Subcutaneous adipose tissue (tissue), 4 donors: ENCODE results near the gene SLC30A2. TPM values are rescaled to one million over a fixed set of nuclear protein-coding genes. Genes with fewer than 3 reads are reported as not detected.

Experiments
- total RNA-seq, 4 donors: library from RNA; depleted of rRNA; stranded (reverse); fragments of >200 nt; gene quantifications; one replicate each; pipeline ENCODE4 v1.1.0, GENCODE V29; 2016
- TF ChIP-seq, protein P1 (sequence below): fragments of 450-650 bp; IDR thresholded peaks from one replicate; pipeline ENCODE4 v1.5.1; 2016; ENCODE audit warnings: low read depth, mild to moderate bottlenecking, control low read depth, antibody characterized with exemption, moderate library complexity

Gene SLC30A2
- total RNA-seq, 4 donors from 2014 or later = 0.22 TPM; not detected in 3

DNA sequence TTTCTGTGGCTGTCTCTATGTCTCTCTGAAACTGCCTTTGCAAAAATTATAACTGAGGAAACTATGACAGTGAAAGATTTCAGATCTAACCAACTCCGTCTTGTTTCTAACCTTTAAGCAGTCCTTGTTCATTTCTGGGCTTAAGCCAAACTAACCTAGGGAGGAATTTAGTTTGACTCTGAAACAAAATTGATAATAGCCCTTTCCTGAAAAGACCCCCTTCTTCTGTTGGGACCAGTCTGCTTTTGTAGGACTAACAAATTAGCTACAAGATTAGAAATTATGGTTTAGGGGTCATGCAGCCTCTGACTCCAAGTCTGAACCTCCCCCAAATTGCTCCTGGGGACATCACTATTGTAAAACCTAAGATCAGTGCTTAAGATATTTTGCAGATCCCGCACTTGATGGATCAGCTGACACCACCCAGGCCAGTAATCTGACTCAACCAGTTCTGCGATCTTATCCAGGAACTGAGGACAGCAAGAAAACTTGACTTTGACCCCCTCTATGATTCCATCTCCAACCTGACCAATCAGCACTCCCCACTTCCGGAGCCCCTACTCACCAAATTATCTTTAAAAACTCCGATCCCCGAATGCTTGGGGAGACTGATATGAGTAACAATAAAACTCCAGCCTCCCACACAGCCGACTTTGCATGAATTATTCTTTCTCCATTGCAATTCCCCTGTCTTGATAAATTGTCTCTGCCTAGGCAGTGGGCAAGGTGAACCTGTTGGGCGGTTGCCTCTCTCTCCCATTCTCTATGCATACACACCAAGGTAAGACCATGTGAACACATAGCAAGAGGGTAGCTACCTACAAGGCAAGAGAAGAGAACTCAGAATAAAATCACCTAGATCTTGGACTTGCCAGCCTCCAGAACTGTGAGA, 32.6 kb upstream of the SLC30A2 start:
- TF ChIP-seq, protein P1, sequence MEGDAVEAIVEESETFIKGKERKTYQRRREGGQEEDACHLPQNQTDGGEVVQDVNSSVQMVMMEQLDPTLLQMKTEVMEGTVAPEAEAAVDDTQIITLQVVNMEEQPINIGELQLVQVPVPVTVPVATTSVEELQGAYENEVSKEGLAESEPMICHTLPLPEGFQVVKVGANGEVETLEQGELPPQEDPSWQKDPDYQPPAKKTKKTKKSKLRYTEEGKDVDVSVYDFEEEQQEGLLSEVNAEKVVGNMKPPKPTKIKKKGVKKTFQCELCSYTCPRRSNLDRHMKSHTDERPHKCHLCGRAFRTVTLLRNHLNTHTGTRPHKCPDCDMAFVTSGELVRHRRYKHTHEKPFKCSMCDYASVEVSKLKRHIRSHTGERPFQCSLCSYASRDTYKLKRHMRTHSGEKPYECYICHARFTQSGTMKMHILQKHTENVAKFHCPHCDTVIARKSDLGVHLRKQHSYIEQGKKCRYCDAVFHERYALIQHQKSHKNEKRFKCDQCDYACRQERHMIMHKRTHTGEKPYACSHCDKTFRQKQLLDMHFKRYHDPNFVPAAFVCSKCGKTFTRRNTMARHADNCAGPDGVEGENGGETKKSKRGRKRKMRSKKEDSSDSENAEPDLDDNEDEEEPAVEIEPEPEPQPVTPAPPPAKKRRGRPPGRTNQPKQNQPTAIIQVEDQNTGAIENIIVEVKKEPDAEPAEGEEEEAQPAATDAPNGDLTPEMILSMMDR = no peak

DNA sequence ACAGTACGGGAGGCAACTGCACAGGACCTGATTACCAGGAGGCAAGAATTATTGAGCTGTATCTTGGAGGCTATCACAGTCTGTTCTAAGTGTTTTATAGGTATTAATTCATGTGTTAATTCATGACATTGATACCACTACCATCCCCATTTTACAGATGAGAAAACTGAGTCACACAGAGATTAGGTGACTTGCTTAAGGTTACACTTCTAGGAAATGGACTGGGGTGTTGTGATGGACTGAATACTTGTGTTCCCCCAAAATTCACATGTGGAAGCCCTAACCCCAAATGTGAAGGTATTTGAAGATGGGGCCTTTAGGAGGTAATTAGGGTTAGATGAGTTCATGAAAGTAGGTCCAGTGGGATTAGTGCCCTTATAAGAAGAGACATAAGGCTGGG, 31.6 kb upstream of the SLC30A2 start:
- TF ChIP-seq, protein P1 = no peak

DNA sequence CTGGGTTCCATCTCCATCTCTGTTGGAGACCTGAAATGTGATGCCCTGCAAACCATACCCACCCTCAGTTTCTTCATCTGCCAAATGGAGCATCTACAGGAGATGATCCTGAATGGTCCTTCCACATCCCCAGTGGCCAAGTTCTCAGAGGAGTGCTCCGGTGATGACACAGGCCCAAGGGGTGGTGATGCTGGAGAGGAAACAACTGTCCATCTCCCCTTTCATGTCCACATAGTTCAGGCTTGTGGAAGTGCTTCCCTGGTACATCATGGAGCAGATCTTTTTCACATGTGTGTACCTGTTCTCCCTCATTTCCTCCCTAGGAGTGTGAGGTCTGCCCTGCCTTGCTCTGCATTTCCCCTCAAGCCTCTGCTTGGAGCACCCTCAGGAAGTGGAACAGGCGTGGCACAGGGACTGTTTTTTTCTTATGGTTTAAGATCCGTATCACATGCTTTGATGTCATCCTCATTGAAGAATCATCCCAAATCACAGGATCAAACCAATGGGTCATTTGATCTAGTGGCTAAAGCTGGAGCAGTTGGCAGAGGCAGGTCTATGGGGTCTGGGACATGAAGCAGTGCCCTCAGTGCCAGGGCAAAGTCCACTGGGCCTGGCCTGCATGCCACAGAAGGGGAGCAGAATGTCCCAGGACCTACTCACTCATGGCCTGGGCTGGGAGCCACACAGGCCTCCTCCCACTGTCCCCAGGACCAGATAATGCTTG, 29.7 kb upstream of the SLC30A2 start:
- TF ChIP-seq, protein P1 = no peak

DNA sequence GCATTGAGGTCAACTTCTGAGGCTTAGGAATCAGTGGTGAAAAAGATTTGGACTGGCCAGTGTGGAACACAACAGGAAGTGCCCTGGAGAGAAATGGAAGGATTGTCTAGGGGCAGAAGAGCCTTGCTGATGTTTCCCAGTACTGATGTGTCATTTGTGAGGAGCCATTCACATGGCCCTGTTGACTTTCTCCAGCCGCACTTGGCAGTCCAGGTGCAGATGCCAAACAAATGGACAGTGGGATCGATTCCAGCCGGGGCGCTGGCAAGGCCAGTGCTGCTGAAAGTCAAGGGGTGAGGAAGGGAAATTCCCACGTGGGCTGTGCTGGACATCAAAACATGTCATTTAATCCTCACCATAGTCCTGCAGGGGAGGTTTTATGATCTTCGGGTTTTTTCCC, 26.4 kb upstream of the SLC30A2 start:
- TF ChIP-seq, protein P1 = no peak

DNA sequence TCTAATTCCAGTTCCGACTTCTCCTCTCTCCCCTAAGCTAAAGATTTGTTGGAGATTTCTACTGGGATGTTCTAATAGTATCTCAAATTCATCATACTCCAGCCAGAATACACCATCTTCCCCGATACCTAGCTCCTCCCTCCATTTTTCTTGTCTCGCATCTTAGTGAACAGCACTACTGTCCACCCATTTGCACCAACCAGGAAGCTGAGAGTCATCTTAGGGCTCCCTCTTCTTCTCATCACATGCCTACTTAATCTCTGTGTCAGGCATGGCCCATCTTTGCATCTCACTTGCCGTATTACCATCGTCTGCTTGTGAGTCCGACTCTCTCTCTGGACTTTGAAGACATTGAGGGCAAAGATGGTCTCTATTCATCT, 25.0 kb upstream of the SLC30A2 start:
- TF ChIP-seq, protein P1 = no peak

DNA sequence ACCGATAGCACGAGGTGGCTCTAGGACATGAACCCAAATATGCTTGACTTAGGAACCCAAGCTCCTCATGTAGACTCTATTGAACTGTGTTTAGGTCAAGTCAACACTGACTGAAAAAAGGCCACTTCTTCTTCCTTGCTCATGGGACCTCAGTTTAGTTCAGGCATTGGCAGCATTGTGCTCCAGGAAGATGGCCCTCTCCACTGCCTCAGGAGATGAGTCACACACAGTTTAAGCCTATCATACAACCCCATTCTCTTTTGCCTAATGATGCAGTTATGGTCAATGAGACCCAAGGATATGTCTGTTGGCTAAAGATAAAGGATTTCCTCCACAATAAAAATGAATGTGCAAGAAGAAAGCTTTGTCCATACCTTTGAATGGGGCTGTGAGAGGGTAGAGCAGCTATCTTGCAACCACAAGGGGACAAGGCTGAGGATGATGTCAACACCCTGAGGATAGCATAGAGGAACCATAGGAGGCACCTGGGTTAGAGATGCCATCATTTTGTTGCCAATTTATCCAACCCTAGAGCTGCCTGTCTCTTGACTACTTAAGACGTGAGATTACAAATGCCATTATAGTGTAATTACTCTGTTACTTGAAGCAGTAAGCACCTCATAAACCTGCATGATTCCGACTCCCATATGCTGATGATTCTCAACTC, 24.5 kb upstream of the SLC30A2 start:
- TF ChIP-seq, protein P1 = no peak

DNA sequence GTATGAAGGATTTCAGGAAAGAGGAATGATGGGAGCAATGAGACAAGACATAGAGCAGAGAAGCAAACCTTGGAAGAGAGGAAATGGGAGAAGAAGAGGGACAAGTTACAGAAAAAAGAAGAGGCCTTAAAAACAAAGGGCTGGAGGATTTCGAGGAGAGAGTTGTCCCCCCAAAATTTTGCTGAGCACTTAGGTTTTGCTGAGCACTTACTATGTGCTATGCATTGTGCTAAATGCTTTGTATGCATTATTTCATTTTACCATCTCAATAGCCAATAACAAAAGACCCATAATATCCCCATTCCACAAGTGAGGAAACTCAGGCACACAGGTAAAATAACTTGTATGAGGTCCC, 24.0 kb upstream of the SLC30A2 start:
- TF ChIP-seq, protein P1 = no peak
